ENCODE data around the gene P4HA2. TPM values are rescaled to one million over a fixed set of nuclear protein-coding genes. Genes with fewer than 3 reads are reported as not detected.

Gene P4HA2
- total and polyA plus RNA-seq, 9 of the 15 experiments (the other 6 are each of a cell fraction or from before 2014, with no cell fraction given), result 9.6 to 50.0 (median 12.7) TPM

GRCh38 chr5:132254321-132254977 is 26.8 kb upstream of the P4HA2 start:
- intact Hi-C loops (cut with micrococcal nuclease) (no loop called here), in situ Hi-C loops (cut with MboI) (no loop called here)
- no peaks in the 10 kb centered on the region for H3K9me1 ChIP-seq (ENCODE audit: control insufficient read depth, insufficient read depth, low read length)
- H3K4me2 ChIP-seq (ENCODE audit: insufficient read depth, low read length), result no peak overlapping the region
- no peaks in the 10 kb centered on the region for H3K27me3 ChIP-seq (ENCODE audit: control insufficient read depth in 2 of 2, insufficient read depth in 2 of 2, low read length in 2 of 2)
- ChIA-PET POLR2A (interaction anchor here (0.7 kb wide), 2 partner anchors 25 to 54 kb away, joined by 3 to 4 read pairs; no protein-coding TSS in a partner anchor), CTCF (ENCODE audit: low intra/inter-chr PET ratio) (no interaction called here)
- TF ChIP-seq NR2F6 (CRISPR knock-in tag; IDR thresholded peaks at IDR 0.05) (no peak), ZBTB11 (CRISPR knock-in tag; IDR thresholded peaks at IDR 0.05) (no peak), ZNF217 (CRISPR knock-in tag; IDR thresholded peaks at IDR 0.05) (no peak), KLF16 (IDR thresholded peaks at IDR 0.05) (no peak), PML (IDR thresholded peaks at IDR 0.05; ENCODE audit: low read length) (no peak), MITF (IDR thresholded peaks at IDR 0.05) (no peak), NCOR1 (IDR thresholded peaks at IDR 0.05) (no peak), ZNF384 (IDR thresholded peaks at IDR 0.05; ENCODE audit: low read depth, low read length) (no peak), KDM4B (IDR thresholded peaks at IDR 0.05; ENCODE audit: borderline replicate concordance in 2 of 2, low read depth in 1 of 2) (no peak), PPARD (CRISPR knock-in tag; IDR thresholded peaks at IDR 0.05) (no peak)
- 39% methylated on average over 6 of the region's 7 CpGs for WGBS (ENCODE audit: insufficient coverage, low coverage, missing lambda C conversion rate)
- no peak for DNase-seq (ENCODE audit: extremely low read depth in 1 of 4, low spot score in 3 of 4)
- BruUV-seq (replicated peaks), result no TSS peak
- H3K9me3 ChIP-seq (replicated peaks; ENCODE audit: control insufficient read depth, insufficient read depth, low read depth, low read length), result no peaks in the 10 kb centered on the region; the same call in 1 of the 2 replicates
- H3K36me3 ChIP-seq (ENCODE audit: control insufficient read depth, insufficient read depth, low read length), result no peaks in the 10 kb centered on the region
- H4K20me1 ChIP-seq (replicated peaks; ENCODE audit: control insufficient read depth, insufficient read depth, low read length), result no peaks in the 10 kb centered on the region
- H3K79me2 ChIP-seq (ENCODE audit: control insufficient read depth, insufficient read depth, low read length), result peaks cover 19% of the 10 kb centered on the region
- no peak overlapping the region for H2AFZ ChIP-seq (ENCODE audit: low read depth, low read length)
- H3K27ac ChIP-seq (ENCODE audit: extremely low read depth, low read depth, low read length), result no peak overlapping the region
- no peak for FAIRE-seq
- H3K9ac ChIP-seq (ENCODE audit: insufficient read depth in 1 of 2, low read depth in 2 of 2, low read length in 2 of 2), result peak overlapping the region in 1 of 2 experiments; percentile 21; a peak in 1 of 4 replicates
- no peak for ATAC-seq
- no peak overlapping the region for H3K4me3 ChIP-seq
- peaks cover 10 to 30% of the 10 kb centered on the region in 2 experiments for H3K4me1 ChIP-seq (replicated peaks in 1 of 2; ENCODE audit: control insufficient read depth in 2 of 2, insufficient read depth in 2 of 2, low read length in 2 of 2)

All from K562 (cell line).